HG02763 (cell line): ENCODE measurements around the gene RAP2B.

Source experiments
- ATAC-seq: cut with Tn5 transposase; IDR thresholded peaks from one replicate; pipeline ENCODE4 v1.9.1; 2021; ENCODE audit warnings: mild to moderate bottlenecking, moderate library complexity; ENCODE audit not compliant: unreplicated experiment

The RAP2B gene

GRCh38 chr3:153159771-153160397, 2.1 kb upstream of the RAP2B start:
- ATAC-seq = no peak

GRCh38 chr3:153160451-153161137, 1.4 kb upstream of the RAP2B start:
- ATAC-seq = peak; percentile 28

DNA sequence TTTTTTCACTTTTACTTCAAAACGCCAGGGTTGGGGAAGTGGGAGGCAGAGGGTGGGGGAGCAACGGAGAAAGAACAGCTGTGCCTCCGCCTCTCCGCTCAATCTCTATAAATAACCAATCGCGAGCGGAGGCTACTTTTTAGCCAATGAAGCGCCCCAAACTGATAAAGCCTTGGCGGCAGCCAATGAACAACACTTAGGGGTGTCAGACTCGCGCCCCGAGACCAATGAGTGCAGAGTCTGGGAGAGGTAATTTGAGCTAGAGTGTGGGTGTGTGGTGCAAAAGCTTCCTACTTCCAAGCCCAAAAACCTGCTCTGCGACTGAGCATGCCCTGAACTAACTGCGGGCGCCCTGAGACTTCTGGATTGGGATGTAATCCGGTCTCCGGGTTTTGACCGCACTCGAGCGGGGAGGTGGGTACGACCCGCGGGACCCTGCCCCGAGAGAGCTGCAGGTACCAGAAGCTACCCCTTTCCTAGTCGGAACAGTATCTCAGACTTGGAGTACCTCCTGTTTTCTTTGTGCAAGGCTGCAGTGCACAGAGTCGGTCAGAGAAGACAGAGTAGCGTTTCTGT, 800 bp upstream of the RAP2B start:
- peak; percentile 80 for ATAC-seq

DNA sequence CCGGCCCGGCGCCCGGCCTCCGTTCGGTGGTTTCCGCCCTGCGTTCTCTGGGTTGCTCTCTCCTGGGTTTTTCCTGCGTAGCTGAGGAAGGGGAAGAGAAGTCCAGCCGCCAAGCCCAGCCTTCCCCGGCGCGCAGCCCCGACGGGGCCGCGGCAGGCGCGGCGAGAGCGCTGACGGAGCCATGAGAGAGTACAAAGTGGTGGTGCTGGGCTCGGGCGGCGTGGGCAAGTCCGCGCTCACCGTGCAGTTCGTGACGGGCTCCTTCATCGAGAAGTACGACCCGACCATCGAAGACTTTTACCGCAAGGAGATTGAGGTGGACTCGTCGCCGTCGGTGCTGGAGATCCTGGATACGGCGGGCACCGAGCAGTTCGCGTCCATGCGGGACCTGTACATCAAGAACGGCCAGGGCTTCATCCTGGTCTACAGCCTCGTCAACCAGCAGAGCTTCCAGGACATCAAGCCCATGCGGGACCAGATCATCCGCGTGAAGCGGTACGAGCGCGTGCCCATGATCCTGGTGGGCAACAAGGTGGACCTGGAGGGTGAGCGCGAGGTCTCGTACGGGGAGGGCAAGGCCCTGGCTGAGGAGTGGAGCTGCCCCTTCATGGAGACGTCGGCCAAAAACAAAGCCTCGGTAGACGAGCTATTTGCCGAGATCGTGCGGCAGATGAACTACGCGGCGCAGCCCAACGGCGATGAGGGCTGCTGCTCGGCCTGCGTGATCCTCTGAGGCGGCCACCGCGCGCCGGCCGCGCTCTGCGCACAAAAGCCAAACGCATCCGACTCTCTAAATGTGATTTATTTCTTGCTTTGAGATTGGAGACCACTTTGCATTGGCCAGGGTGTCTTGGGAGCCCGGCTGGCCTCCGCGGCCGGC, 727 bp downstream of the RAP2B start:
- peak; percentile 4 for ATAC-seq

DNA sequence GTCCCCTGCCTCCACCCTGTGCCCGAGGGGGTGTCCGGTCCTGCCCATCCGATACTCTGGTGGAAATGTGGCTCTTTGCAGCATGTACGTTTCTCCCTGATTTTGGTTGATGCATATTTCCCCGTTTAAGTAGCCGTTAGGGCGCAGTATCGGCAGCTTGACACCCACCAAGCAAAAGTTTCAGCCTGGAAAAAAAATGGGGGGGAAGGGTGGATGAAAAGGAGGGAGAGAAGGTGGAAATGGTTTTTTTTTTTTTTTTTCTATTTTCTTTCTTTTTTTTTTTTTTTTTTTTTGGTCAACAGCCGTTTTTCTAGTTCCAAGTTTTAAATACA, 1.3 kb downstream of the RAP2B start:
- ATAC-seq = no peak

GRCh38 chr3:153163756-153164550, 1.9 kb downstream of the RAP2B start:
- no peak for ATAC-seq

DNA sequence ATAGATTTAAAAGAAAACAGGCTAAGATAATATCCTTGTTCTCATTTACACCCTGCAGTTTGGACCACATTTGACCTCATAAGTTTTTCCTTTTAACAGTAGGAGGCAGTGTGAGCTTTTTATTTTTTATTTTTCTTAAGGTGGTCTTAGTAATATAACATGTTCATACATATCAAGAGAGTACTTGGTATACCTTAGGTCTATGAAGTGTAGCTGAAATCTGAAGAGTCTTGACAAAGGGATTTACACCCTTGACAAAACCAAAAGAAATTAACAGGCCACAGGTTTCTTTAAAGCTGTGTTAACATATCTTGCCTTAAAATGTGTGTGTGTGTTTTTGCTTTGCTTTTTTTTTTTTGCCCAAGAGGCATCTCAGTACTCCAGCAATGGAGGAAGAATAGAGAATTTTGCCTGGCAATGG, 3.2 kb downstream of the RAP2B start:
- no peak for ATAC-seq

DNA sequence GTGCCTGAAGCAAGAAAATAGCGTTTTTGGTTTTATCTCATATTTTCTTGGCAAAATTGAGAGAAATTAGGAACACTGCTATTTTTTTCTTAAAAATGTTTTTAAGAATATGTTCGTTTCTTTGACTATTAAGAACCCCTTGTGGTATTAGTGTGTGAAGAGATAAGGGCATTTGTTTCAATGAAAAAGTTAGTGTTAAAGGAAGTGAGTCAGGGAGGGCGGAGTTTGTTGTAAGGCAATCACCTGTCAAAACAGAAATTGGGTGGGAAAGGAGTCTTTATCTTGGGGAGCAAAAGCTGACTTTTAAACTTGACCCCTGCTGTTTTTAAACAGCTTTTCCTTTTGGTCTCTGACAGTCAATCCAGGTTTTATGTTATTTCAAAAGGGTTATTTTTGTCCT, 4.2 kb downstream of the RAP2B start:
- ATAC-seq = no peak

DNA sequence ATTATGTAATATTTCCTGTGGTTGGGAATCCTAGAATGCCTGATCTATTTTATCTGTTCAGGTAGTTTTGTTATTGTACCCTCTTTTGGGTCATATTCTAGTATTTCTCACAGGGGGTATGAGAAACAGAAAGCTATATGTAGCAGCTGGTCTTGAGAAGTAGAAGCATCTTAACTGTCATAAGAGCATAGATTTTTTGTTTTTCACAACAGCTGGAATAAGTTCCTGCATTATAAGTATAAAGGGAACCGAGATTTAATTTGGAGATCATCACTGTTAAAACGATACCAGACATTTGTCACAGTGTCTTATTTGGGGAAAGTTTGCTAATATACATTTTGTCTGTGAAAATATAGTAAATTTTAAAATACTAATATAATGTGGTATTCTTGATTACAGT, 4.8 kb downstream of the RAP2B start:
- no peak for ATAC-seq

DNA sequence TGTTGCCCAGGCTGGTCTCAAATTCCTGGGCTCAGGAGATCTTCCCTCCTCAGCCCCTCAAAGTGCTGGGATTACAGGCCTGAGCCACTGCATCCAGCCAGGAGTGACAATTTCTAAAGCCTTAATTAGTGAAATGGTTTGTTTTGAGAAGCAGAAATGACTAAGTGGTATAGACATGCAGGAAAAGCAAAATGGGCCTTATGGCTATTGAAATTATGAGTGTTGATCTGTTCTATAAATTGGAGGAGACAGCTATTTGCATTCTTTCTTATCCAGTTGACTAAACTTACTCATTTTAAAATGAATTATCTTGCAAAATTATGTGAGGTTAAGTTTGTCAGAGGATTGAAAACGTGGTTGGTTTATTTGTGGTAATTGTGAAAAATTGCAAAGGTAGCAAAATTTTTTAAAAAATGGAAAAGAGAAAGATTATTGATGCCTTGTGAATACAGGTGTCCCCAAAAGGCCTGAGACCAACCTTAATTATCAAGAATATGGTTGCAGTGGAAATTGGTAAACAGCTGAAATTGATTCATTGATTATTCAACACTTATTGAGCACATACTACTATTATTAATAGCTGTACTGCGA, 7.9 kb downstream of the RAP2B start:
- ATAC-seq = no peak

DNA sequence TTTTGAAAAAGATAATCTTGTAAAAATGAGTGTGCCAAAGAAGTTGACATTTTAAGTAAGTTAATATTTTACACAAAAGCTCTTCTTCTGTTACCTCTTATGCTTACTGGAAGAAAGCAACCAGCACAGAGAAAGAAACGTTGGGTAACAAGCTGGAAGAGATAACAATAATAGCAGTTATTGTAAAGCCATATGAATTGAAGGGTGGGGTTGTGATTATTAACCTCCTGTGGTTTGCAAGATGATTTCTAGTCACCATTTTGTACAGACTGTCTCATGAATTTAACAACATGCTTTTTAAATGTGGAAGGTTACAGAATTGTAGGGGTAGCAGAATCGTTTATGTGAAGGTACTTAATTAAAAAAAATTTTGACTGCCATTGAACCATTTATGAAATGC, 9.2 kb downstream of the RAP2B start:
- ATAC-seq = no peak

DNA sequence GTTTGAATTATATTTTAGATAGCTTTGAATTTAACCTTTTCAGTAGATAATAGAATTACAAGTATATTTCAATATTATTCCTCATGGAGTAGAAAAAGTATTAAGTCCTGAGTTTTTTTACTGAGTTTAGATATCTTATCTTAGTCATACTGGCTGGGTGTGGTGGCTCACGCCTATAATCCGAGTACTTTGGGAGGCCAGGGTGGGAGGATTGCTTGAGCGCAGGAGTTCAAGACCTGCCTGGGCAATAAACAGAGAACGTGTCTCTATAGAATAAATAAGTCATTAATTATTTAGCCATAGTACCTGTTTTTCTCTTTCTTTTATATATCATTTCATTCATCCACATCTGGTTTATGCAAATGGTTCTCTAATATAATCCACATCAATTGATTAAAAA, 9.9 kb downstream of the RAP2B start:
- ATAC-seq = no peak

- ATAC-seq = no peak
Measured at GRCh38 chr3:153172796-153173757, 11.1 kb downstream of the RAP2B start.

GRCh38 chr3:153173758-153174516, 11.9 kb downstream of the RAP2B start:
- no peak for ATAC-seq

- ATAC-seq = no peak
Measured at GRCh38 chr3:153176197-153176596, 14.2 kb downstream of the RAP2B start.

- ATAC-seq = no peak
Measured at GRCh38 chr3:153180860-153181372, 18.9 kb downstream of the RAP2B start.

GRCh38 chr3:153182501-153183293, 20.7 kb downstream of the RAP2B start:
- no peak for ATAC-seq

- no peak for ATAC-seq
Measured at GRCh38 chr3:153190923-153191322, 28.9 kb downstream of the RAP2B start.
